ENCODE results near the gene PORCN. TPM values are rescaled to one million over a fixed set of nuclear protein-coding genes. Genes with fewer than 3 reads are reported as not detected.

The PORCN gene
- total RNA-seq, 2 donors from 2014 or later, result 3.6 to 5.3 TPM

DNA sequence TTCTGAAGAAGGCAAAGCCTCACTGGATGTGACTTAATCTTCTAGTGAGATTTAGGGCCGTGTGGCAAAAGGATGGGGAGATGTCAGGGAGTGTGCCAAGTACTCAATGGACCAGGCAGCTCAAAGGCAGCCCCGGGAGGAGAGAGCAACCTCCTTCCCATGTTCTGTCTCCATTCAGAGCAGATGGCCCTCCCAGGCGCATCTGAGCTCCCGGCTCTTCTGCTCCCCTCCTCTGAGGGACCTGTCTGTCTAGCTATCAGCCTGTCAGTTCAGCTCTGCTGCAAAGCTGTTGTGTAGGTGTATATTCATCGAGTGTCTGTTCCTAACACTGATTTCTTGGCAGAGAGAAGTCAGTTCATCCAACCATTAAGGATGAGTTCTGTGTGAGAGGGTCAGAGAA, 10.9 kb upstream of the PORCN start:
- H3K9me3 ChIP-seq, result no peaks in the 10 kb centered on the region
- no peaks in the 10 kb centered on the region for H3K27me3 ChIP-seq
- H3K4me3 ChIP-seq, result no peak overlapping the region
- DNase-seq, result no peak
- no peak overlapping the region for H3K27ac ChIP-seq
- no peaks in the 10 kb centered on the region for H3K36me3 ChIP-seq
- TF ChIP-seq, protein P1, sequence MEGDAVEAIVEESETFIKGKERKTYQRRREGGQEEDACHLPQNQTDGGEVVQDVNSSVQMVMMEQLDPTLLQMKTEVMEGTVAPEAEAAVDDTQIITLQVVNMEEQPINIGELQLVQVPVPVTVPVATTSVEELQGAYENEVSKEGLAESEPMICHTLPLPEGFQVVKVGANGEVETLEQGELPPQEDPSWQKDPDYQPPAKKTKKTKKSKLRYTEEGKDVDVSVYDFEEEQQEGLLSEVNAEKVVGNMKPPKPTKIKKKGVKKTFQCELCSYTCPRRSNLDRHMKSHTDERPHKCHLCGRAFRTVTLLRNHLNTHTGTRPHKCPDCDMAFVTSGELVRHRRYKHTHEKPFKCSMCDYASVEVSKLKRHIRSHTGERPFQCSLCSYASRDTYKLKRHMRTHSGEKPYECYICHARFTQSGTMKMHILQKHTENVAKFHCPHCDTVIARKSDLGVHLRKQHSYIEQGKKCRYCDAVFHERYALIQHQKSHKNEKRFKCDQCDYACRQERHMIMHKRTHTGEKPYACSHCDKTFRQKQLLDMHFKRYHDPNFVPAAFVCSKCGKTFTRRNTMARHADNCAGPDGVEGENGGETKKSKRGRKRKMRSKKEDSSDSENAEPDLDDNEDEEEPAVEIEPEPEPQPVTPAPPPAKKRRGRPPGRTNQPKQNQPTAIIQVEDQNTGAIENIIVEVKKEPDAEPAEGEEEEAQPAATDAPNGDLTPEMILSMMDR (IDR thresholded peaks at IDR 0.05), result no peak
- no peaks in the 10 kb centered on the region for H3K4me1 ChIP-seq
- H3K9ac ChIP-seq (ENCODE audit: low read depth in 2 of 2, low read length in 2 of 2), result no peak overlapping the region
- intact Hi-C loops (cut with DNase I), result loop anchor here (10.0 kb wide), 1 partner anchor 413 kb away; no protein-coding TSS in a partner anchor

DNA sequence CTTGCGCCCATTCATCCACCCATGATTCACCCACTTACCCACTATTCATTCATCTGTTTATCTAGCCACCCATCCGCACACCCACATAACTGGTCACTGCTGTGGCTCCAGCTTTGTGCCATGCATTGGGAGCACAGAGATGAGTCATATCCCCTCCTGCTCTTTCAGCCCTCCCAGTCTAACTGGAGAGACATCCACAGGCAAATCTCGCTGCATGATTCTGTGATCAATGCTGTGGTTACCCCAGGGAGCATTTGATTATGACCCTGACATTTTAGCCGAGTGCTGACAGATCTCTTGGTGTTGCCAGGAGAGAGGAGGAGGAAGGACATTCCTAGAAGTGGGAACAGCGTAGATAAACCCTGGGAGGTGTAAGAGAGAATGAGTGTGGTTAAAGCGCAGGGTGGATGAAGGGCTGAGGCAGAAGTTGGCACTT, 10.4 kb upstream of the PORCN start:
- TF ChIP-seq, protein P1 (IDR thresholded peaks at IDR 0.05), result no peak
- no peak overlapping the region for H3K4me3 ChIP-seq
- H3K9me3 ChIP-seq, result no peaks in the 10 kb centered on the region

DNA sequence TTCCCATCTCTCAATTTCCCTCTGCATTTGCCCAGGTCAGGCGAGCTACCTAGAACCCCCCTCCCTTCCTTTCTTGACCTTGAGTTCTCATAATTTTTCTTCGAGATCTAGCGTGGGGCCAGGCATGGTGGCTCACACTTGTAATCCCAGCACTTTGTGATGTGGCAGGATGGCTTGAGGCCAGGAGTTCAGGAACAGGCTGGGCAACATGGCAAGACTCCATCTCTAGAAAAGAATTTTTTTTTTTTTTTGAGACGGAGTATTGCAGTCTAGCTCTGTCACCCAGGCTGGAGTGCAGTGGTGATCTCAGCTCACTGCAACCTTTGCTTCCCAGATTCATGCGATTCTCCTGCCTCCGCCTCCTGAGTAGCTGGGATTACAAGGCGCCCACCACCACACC, 4.5 kb upstream of the PORCN start:
- Histone ChIP-seq H3K9ac (ENCODE audit: low read depth in 2 of 2, low read length in 2 of 2) (no peak overlapping the region), H3K36me3 (no peaks in the 10 kb centered on the region), H3K4me3 (no peak overlapping the region), H3K27ac (no peak overlapping the region), H3K27me3 (no peaks in the 10 kb centered on the region), H3K4me1 (no peaks in the 10 kb centered on the region), H3K9me3 (no peaks in the 10 kb centered on the region)
- no peak for DNase-seq
- TF ChIP-seq, protein P1 (IDR thresholded peaks at IDR 0.05), result no peak
- intact Hi-C loops (cut with DNase I), result no loop called here

More for the DNA sequence above, 10.4 kb upstream of the PORCN start:
- H3K36me3 ChIP-seq, result no peaks in the 10 kb centered on the region
- intact Hi-C loops (cut with DNase I), result loop anchor here (10.0 kb wide), 1 partner anchor 414 kb away; no protein-coding TSS in a partner anchor
- no peak for DNase-seq
- no peak overlapping the region for H3K9ac ChIP-seq (ENCODE audit: low read depth in 2 of 2, low read length in 2 of 2)
- H3K4me1 ChIP-seq, result no peaks in the 10 kb centered on the region
- H3K27ac ChIP-seq, result no peak overlapping the region
- H3K27me3 ChIP-seq, result no peaks in the 10 kb centered on the region

- TF ChIP-seq, protein P1 (IDR thresholded peaks at IDR 0.05), result no peak
- intact Hi-C loops (cut with DNase I), result no loop called here
- no peak overlapping the region for H3K4me3 ChIP-seq
Measured at GRCh38 chrX:48505481-48505880, 3.3 kb upstream of the PORCN start.

DNA sequence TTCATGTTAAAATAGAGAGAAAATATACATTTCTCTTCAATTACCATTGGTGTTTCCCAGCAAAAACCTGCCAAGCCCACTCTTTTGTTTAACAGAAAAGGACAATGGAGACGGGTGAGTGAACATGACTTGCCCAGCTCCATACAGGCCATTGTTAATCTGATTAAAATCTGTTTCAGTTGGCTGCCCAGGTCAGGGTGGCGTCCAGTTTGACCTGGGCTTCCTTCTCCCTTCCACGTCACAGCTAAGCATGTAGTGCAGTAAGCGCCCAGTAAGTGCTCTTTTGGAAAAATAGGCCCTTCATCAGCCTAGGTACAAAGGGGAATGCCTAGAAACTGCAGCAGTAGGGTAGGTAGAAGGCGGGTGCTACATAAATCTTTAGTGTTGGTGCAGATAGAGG, 1.5 kb upstream of the PORCN start:
- Histone ChIP-seq H3K27me3 (no peaks in the 10 kb centered on the region), H3K4me3 (no peak overlapping the region), H3K4me1 (no peaks in the 10 kb centered on the region), H3K9me3 (no peaks in the 10 kb centered on the region), H3K9ac (ENCODE audit: low read depth in 2 of 2, low read length in 2 of 2) (no peak overlapping the region), H3K36me3 (no peaks in the 10 kb centered on the region), H3K27ac (no peak overlapping the region)
- no peak for DNase-seq
- intact Hi-C loops (cut with DNase I), result no loop called here
- TF ChIP-seq, protein P1 (IDR thresholded peaks at IDR 0.05), result no peak

More at GRCh38 chrX:48505481-48505880, 3.3 kb upstream of the PORCN start:
- Histone ChIP-seq H3K27ac (no peak overlapping the region), H3K4me1 (no peaks in the 10 kb centered on the region), H3K9me3 (no peaks in the 10 kb centered on the region), H3K36me3 (no peaks in the 10 kb centered on the region), H3K9ac (ENCODE audit: low read depth in 2 of 2, low read length in 2 of 2) (no peak overlapping the region), H3K27me3 (no peaks in the 10 kb centered on the region)
- DNase-seq, result no peak
